SKM-1 treated with dmso at 0.1 percent for 144 hours (cell line): ENCODE data around the gene ECI1.
"Not testable (repeated sequence)": the region's sequence is repeated elsewhere in the genome, so short reads cannot be mapped to it uniquely, and the experiment has no call there.

Experiments
- DNase-seq: peaks from one replicate; lab custom pipeline; 2025; ENCODE audit not compliant: unreplicated experiment; lab: John Stamatoyannopoulos, UW

ECI1 gene

DNA sequence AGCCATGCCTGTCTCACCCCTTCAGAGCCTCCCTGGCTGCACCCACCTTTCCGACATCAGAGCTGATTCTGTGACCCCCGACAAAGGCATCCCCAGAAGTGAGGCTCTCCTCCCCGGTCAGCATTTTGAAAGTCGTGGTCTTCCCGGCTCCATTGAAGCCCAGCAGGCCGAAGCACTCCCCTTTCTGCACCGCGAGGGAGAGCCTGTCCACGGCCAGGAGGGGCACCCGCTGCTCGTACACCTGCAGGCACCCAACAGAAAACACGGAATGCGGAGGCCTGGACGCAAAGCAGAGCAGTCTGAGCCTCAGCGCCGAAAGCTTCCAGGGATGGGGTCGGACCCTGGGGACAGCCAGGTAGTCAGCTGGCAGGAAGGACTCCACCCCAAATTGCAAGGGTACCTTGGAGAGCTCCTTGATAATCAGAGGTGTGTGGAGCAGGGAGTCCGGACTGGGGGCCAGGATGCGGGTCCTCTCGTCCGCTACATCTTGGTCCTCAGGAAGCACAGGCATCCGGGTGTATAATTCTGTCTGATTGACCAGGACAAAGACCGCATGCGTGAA lies 29.7 kb upstream of the ECI1 start:
- DNase-seq: no peak

DNA sequence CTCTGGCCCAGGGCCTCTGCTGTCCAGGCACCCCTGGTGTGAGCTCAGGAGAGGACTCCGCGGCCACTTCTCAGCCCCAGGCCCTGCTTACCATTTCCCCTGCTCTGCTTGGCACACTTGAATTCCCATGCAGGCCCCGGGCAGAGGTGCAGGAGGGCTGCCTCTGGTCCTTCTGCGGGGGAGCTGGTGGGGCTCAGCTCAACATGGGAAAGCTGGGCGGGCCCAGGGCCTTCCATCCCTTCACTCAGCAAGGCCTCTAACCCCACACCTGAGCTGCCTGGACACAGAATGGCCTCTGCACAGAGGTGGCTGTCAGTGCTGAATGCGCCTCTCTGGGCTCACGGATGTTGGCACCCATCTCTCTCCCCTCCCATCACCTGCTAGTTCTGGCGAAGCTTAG lies 29.1 kb upstream of the ECI1 start:
- DNase-seq: no peak

DNA sequence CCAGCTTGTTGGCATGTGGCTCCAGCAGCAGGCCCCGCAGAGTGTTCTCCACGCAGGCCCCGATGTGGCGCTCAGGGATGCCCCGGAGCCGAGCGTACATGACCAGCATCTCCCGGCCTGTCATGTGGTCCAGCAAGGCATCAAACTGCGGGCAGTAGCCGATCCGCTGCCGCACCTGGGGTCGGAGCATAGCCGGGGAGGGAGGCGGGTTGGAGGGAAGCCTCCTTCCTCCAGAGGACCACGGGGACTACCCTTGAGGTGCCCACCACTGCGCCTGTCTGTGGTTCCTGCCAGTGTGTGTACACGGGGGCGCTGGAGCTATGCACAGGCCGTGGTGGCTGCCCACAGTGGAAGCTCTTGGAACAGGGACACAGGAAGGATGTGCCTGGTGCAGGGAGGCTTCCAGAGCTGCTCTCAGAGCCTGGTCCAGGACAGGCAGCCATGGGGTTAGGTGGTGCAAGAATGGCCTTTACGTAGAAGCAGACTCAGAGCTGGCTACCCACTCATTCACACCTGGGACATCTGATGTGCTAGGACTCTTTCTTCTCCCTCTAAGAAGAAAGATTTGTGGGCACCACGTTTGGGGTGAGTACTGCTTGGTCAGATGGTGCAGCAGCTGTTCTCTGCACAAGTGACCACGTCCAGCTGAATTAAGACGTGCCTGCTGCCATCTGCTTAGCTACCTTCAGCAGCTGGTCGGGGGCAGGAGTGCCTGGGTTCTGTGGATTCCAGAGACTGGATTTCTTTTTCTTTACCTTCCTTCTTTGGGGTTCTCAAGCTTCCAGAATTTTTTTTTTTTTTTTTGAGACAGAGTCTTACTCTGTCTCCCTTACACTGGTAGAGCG lies 27.8 kb upstream of the ECI1 start:
- no peak for DNase-seq

DNA sequence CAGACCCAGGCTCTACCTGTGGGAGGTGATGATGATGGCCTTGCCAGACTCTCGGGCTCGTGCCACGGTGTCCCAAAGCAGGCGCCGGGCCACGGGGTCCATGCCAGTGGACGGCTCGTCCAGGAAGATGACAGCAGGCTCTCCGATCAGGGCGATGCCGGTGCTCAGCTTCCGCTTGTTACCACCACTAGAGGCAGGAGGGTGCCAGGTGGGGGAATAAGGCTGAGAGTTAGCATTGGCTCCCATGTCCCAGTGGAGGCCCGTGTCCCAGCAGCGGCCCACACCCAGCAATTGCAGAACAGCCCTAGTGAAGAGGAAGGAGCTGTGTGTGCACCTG lies 26.9 kb upstream of the ECI1 start:
- no peak for DNase-seq

DNA sequence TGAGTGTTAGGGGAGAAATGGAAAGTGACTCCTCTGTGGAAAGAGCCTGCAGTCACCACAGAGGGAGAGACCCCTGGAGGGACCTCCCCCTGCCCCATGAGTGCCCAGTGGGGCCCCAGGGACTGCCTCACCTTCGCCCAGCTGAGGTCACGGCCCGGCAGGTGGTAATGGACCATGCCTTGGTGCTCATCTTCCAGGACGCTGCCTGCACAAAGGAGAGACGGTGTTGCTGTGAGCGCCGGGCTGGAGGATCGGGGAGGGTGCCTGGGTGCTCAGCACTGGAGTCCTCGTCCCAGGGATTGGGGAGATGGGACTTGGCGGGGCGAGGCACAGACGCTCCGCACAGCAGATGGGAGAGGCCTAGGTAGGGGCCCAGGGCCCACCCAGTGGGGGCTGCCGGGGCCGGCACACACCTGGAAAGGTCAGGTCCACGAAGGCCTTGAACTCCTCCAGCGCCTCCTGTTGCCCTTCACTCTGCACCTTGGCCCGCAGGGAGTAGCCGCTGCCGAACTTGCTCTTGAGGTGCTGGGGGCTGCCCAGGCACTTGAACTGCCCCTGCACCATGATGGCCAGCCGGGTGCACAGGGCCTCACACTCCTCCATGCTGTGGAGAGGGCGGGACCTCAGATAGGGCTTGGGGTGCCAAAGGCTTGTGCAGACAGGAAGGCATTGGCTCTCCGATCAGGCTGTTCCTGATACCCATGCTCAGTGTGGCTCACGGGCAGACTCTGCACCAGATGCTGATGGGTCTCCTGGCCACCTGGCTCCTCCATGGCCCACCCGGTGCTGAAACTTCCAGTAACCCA lies 26.3 kb upstream of the ECI1 start:
- no peak for DNase-seq

DNA sequence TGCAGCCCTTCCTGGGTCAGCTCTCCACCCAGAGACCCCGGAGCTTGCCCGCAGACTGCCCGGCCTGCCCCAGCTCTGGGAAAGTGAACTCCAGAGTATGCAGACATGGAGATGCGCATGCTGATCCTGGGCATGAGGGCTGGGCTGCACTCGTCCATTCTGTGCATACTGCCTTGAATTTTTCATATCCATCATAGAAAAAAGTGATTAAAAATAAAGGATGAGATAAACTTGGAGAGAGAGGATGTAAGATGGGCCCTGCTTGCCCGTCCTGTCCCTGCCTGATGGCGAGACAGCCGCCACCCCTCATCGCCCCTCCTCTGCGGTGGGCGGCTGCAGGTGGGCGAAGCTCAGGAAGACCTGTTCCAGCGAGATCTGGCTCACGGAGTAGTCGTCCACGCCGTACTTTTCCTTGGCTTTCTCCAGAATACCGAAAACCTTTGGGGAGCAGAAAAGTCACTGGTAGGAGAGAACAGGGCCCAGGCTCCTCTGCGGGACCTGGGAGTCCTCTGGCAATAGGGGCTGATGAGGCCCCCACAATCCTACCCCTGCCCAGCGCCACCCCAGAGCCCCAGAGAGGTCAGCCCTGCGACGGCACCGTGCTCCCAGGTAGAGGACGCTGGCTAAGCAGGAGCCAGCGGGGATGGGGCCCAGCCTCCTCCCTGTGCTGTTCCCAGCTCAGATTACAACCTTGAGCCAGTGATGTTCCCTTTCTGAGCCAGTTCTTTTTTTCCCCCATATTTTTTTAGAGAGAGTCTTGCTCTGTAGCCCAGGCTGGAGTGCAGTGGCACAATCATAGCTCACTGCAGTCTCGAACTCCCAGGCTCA lies 25.2 kb upstream of the ECI1 start:
- DNase-seq: no peak

DNA sequence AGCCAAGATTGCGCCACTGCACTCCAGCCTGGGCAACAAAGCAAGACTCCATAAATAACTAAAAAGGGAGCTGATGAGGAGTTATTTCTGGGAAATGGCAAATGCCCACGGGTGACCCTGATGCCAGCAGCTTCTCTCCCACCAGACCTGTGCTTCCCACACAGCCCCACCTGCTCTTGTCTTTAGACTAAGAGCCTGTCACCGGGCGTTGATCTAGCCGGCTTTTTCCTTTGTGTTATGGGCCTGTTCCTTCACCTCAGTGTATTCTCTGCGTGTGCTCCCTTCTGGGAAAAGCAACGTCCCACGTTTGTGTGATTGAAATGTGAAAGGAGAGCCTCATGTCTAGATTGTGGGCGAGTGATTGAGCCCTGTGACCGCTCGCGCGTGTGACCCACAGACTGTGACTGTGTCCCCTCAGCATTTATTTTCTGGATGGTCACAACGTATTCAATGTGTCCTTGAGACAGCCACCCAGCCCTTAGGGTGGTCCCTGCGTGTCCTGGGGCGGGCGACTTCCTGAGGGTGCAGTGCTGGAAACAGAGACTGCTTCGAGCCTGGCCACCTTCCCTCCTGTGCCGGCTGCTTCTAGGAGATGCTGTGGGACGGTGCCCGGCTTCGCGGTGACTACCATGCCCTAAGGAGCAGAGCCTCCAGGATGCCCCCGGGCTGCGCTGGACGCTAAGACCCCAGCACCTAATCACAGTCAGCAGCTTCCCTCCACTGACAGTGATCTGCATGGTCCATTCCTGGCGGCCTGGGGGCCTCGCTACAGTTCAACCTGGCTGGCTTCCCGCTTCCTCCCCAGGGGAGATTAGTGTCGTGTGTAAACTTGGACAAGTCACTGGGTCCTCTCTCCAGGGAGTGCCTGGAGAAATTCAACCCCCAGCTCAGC lies 24.3 kb upstream of the ECI1 start:
- DNase-seq: no peak

DNA sequence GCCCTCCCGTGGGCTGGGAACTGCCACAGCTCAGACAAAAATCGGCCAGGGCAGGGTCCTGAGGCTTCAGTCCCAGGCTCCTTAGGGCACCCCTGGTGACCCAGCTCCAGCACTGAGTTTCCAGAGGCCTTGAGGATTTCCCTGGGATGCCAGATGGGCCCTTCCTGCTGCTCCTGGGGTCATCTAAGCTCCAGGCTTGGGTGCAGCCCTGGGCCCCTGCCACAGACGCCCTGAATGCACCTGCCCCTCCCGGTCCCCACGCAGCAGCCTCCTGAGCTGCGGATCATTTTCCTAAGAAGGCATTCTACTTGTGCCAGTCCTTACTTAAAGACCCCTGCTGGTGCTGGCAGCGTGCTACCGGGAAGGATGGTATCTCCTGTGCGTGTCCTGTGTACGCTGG lies 22.5 kb upstream of the ECI1 start:
- no peak for DNase-seq

DNA sequence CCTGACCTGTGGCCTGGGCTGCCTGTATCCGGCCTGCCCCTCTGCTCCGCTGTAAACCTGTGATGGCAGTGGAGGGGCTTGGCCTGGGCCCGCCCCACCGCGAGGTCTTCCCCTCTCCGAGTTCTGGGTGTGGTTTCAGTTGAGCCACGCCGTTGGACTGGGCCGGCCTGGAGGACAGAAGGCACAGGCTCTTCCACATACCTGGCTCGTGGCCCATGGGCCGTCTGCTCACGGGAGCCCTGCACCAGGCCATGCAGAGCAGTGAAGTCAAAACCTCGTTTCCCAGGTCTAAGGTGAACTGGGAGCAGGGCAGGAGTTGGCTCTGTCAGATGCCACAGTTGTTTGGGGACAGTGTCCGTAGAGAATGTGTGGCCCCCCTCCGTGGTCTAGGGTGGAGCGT lies 22.1 kb upstream of the ECI1 start:
- DNase-seq: no peak

DNA sequence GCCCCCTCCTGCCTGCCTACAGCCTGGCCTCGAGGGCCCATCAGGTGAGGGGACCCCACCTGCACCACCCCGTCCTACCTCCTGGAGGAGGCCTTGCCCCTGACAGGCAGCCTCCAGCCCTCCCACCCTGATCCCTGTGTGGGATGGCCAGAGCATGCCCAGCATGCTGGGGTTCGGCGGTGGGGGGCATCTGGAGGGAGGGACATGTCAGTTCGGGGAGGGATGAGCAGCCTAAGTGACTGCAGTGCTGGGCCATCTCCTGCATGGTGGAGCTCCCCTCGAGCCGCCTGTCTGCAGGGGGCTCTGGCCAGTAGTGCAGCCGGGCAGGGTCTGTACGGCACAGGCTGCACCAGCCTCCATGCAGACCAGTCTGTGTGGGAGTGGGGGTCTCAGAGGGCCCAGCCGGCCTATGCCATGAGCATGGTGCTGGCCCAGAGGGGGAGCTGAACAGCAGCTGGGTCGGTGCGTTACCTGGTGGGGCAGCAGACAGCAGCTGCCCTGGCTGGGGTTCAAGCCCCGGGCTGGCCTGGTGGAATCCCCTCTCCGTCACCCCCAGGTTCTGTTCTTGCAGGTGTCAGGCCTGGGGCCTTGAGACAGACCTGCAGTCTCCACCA lies 20.6 kb upstream of the ECI1 start:
- DNase-seq: no peak

DNA sequence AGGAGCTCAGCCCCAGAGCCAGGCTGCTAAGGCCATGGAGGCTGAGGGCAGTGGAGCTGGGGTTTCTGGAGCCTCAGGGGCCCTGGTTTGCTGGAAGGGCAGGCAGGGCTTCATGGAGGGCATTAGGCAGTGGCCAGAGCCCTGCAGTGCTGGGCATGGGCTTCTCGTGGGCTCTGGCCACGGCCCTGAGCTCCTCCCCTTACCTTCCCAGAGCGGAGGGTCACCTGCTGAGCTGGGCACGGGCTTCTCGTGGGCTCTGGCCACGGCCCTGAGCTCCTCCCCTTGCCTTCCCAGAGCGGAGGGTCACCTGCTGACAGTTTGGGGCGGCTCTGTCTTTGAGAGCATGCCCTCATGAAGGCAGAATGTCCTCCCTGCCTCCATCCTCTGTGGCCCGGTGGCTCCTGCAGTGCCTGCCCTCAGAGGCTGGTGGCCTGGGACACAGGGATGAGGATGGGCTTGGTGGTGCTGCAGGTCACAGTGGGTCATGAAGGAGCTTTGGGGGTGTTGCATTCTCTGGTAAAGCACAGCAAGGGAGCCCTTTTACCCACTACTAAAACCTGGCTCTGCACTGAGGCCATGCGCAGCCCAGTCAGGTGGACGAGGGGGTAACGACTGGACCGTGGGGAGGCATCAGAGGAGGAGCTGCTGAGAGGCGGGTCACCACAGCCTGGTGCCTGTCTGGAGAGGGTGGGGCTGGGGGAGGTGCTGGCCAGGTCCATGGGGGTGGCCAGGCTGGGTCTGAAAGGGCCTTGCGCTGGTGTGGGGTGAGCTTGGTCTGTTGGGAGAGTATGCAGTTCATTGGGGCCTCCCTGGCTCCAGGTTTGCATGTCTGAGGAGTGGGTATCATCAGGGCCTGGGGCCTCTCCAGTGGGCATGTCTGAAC lies 19.4 kb upstream of the ECI1 start:
- no peak for DNase-seq

DNA sequence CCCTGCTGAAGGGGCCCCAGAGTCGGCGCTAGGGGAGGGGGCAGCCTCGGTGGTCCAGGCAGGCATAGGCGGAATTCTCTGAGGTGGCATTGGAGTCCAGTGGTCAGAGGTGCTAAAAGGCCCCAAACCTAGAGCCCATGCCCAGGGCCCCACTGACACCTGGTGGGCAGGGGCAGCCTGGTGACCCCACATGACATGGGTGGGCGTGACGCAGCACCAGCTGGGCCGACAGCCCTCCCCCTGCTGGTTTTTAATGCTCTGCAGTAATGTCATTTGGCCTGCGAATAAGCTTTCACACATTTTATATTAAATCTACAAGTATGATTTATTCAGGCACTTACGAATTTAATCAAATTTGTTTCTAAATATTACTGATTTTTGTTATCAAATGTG lies 18.7 kb upstream of the ECI1 start:
- no peak for DNase-seq

DNA sequence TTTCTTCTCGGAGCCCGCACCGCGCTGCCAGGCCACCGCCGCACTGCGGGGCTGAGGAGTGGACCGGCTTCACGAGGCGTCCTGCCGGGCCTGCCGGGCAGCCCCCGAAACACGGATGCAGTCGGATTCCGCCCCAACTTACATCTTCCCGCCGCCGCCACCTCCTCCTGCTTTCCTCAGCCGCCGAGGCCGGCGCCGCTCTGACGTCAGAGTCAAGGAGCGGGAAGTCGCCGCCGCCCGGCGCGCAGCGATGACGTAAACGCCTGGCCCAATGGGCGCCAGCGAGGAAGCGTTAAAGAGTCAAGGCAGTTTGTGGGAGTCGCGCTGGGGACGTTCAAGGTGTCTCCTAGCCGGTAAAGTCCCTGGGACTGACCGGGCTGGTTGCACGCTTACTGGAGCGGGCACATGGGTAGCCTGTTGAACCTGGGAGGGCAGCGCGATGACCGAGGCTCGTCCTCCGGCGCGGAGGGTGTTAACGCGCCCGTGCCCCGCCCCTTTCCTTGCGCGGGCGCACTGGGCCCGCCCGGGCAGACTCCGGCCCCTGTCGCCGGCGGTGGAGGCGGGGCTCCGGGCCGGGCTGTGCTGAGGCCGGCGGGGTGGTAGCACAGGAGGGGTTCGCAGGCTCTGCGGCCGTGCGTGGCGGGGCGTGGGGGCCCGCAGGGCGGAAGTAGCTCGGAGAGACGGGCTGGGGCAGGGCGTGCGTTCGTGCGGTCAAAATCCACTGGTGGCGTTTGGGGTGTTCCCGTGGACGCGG lies 16.7 kb upstream of the ECI1 start, which contains the start of gene RNPS1:
Gene RNPS1, minus strand, starts transcription at position 214 of the 754 bp plus-strand sequence. CDS start 3,483 bp downstream, outside the sequence.
- DNase-seq: peak; percentile 91

DNA sequence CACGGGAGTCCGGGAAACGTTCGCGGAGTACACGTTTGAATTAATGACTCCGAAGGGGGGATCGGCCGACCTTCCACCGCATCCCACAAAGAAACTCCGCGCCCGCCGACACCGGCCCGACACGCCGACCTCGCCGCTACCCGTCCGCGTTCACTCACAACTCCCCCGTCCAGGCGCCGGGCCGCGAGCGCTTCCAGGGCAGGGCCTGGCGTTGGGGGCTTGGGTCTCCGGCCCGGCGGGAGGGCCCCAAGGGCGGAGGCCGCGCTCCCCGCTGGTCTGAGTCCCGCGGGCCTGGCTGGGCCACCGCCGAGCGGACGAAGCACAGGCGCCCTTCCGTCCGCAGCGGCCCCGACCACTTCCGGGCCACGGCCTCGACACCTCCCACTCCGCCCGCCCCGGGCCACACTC lies 16.1 kb upstream of the ECI1 start:
- not testable (repeated sequence) for DNase-seq

DNA sequence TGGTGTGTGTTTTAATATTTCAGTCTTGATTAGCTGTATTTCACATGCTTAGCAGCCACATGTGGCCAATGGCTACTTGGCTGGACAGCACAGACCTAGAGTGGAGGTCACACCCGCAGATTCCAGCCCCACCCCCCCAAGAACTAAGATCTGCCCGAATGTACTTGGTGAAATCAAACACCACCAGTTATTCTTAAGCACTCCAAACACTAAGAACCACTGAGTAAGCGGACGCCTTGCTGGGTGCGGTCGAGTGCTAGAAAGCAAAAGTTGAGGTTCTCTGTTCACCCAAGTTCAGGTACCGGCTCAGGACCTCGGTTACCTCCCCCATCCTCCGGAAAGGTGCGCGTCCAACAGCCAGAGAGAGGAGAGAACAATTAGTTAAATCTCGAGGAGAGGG lies 15.5 kb upstream of the ECI1 start:
- DNase-seq: not testable (repeated sequence)

DNA sequence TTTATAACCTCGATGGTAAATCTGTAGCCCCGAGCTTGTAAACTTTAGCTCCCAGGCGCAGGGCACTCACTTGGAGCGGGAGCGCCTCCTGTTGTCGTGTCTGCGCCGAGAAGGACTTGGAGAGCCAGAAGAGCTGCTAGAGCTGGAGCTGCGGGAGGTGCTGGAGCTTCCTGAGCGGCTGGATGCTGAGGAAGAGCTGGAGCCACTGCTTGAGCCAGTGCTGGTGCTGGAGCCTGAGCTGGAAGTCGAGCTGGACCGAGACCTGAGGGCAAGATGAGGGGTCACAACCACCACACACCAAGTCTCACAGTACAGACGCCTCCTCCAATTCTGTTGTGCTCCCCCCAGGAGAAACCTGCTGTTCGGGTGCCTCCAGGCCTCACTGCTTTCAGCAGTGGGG lies 11.6 kb upstream of the ECI1 start:
- DNase-seq: not testable (repeated sequence)

DNA sequence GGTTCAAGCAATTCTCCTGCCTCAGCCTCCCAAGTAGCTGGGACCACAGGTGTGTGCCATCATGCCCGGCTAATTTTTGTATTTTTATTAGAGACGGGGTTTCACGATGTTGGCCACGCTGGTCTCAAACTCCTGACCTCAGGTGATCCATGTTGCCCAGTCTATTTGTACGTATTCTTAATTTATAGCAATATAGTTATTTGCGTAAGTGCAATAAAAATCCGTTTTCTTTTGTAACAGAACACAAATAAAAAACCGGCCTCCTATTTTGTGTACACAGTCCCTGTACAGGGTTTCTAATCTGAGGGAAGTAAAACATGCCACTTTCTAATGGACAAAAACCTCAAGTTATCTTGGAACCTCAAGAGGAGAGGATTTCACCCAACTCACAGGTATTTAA lies 8.9 kb upstream of the ECI1 start:
- DNase-seq: no peak

DNA sequence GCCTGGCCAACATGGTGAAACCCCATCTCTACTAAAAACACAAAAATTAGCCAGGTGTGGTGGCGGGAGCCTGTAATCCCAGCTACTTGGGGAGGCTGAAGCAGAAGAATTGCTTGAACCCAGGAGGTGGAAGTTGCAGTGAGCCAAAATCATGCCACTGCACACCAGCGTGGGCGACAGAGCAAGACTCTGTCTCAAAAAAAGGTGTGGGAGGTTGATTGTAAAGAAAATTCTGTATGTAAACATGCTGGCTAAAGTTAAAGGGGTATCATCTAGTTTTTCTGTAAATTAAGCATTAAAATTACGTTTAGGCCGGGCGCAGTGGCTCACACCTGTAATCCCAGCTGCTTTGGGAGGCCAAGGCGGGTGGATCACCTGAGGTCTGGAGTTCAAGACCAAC lies 7.1 kb upstream of the ECI1 start:
- DNase-seq: not testable (repeated sequence)
